Stimulated activated CD8-positive, alpha-beta memory T cell treated with anti-CD3 and anti-CD28 coated beads, Interleukin-2, amount 100 ng/mL, for 1 hour (primary cell): ENCODE results near the gene KCNMA1.
"Not testable (repeated sequence)": the region's sequence is repeated elsewhere in the genome, so short reads cannot be mapped to it uniquely, and the experiment has no call there.

ENCODE experiments used
- DNase-seq, 2 donors: peaks; one replicate each; pipeline ENCODE4 v3.0.0-alpha.2; 2020; ENCODE audit warnings: low read depth in 2 of 2

Gene KCNMA1

DNA sequence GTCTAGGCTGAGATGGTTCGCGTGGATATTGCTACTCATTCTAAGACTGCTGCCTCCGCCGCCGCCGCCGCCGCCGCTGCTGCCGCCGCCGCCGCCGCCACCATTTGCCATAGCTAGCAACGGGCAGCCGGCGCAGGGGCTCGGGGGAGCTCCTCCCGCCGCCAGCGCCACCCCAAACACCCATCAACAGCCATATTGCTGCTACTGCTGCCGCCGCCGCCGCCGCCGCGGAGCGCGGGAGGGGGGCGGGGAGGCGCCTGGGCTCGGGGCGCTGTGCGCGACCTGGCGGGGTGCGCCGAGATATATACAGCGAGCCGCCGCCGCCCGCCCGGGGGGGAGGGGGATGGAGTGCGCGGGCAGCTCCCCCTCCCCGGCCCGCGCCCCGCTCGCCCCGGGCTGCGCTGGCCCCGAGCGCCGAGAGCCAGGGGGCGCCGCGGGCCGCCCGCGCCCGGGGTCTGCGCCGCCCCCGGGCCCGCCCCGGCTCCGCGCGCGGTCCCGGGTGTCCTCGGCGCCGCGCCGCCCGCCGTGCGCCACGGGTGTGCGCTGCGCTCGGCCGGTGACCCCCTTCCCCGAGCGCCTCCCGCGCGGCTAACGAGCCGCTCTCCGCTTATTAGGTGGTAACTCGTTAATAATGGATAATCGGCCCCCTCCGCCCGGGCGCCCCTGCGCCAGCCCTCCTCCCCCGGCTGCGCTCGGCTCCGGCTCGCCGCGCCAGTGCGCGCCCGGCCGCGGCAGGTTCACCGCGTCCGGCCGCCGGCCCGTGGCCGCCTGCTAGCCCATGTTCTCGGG is at the start of gene KCNMA1:
TSS of gene KCNMA1 (minus strand) at position 277 of the 789 bp plus-strand sequence.
- DNase-seq, result no peak

DNA sequence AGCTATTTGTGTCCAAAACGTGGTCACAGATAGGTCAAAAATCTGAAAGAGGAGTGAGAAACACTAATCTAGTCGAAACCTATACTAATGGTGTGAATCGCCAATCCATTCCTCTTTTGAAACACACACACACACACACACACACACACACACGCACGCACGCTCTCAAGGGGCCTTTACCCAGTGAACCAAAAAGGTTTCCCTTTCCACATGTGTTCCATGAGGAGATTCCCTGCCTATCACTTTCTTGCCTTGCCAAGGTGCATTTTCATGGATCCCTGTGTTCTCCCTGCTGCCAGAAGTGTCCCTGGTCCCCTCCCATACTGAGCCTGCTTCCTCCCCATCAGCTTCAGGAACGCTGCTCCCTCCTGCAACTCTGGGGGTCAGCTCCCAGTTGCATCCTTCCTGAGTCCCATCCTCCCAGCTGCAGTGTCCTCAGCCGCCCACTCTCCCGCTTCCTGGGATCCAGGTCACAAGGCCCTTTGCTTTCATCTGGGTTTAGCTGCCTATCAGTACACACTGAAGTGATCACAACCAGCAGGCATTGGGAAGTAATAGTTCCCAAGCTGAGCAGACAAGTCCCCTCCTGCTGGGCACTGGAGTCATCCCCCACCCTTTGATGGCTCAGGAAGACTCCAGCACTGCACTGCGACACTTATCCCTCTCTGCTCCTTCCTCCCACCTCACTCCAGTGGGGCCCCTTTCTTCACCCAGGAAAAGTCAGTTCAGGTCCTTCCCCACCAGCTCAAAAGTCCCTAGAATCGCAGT is 49.2 kb upstream of the KCNMA1 start:
- no peak for DNase-seq

DNA sequence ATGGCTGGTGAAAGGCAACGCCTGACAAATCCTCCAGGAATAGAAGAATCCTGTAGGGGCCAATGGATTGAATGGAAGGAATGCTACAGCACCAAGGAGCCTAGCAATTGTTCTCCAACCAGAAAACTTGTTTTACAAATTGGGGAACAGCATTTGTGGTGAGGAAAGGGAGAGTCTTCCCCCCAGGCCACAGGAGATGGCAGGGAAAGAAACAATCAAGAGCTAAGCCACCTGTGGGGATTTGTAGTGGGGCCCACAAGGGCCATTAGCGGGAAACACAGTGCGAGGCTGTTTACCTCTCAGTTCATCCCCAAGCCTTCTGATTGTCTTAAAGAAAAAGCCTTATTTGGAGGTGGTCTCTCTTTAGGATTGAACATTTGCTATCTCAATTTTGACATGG is 48.5 kb upstream of the KCNMA1 start:
- DNase-seq, result no peak

DNA sequence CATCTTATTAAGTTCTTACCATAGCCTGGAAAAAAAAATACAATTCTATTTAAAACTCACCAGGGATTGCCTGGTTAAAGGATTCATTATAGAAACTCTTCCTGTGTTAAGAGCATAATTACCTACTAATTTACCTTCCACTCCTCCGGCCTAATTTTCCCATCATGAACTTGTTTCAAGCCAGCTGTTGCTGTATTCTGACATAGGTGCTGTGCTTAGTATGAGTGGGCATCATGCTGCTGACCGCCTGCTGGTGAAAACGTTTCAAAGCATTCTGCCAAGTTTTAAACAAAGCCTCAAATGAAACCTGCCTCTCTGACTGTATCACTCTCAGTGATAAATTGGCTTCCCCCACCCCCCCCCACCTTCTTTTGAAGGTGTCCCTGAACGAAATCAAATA is 47.8 kb upstream of the KCNMA1 start:
- DNase-seq, result no peak

GRCh38 chr10:77683088-77683432 is 45.5 kb upstream of the KCNMA1 start:
- DNase-seq, result not testable (repeated sequence)

DNA sequence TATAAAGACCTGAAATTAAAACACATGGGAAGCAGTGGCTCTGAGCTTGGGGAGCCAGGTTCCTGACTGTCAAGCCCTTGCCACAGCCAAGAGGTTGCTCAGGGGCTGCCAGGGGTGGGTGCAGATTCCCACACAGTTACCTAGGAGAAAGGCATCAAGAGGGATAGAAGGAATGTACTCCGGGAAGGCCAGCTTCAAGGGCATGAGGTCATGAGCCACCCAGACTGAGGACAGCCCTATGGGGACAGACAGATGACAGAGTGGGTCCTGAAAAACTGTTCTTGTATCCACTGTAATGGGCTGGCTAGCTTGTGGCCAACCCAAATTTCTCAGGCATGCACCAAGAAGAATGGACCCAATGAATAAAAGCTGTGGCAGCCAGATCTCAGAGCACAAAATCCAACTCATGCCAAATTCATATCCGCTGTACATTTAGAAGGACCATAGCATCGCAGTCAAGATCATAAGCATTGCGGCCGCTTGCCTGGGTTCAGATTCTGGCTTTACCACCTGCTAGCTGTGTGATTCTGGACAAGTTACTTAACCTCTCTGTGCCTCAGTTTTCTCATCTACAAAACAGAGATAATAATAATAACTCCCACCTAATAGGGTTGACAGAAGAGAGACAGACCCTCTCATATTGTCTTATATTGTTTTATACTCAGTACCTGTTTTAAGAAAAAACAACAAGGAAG is 44.9 kb upstream of the KCNMA1 start:
- DNase-seq, result no peak

DNA sequence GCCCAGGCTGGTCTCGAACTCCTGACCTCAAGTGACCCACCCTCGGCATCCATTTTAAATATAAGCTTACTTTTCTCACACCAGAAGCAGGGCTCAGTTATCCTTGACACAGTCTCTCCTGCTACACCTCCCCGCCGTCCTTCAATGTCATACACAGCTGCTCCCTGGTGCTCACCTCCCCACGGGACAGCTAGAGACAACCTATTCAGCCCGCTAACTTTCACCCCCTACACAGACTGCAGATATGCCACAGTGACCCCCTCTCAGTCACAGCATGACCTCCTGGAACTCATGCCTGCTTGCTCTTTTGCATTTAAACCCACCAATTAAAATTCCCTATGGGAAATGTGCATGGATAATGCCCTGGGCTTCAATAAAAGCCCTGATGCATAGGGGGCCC is 44.2 kb upstream of the KCNMA1 start:
- no peak for DNase-seq

- DNase-seq, result no peak
These were observed 43.2 kb upstream of the KCNMA1 start for GRCh38 chr10:77680811-77681210.

GRCh38 chr10:77680065-77680464 is 42.5 kb upstream of the KCNMA1 start:
- DNase-seq, result no peak

DNA sequence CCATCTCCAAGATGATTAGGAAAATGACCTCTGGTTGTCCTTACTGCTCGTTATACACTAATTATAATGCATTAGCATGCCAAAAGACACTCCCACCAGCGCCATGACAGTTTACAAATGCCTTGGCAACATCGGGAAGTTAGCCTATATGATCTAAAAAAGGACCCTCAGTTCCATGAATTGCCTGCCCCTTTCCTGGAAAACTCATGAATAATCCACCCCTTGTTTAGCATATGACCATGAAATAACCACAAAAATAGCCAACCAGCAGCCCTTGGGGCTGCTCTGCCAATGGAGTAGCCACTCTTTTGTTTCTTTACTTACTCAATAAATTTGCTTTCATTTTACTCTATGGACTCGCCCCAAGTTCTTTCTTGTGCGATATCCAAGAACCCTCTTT is 41.6 kb upstream of the KCNMA1 start:
- DNase-seq, result no peak

GRCh38 chr10:77678146-77678545 is 40.5 kb upstream of the KCNMA1 start:
- DNase-seq, result no peak

GRCh38 chr10:77675347-77675746 is 37.7 kb upstream of the KCNMA1 start:
- no peak for DNase-seq

DNA sequence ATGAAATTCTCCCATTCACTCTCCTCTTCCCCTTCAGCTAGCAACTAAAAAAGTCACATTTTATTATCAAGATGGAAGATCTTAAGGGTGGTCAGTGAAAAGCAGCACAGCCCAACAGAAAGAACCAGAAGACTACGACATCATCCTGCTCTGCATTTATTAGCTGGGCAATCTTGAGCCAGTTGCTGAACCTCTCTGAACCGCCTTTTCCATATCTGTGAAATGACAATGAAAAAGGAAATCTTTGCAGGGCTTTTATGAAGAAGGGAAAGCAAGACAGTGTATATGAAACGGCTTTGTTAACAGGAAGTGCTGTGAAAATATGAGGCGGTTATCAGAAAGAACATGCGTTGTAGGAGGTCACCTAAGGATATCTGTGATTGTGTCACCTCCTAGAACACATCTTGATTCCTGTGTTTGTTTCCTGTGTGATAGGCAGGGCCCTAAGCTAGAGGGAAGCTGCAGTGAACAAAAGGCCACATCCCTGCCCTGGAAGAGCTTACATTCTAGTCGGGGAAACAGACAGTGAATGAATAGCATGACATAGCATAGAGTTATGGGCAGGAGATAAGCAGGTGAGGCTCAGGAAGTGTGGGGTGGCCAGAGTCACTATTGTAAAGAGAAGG is 36.0 kb upstream of the KCNMA1 start:
- DNase-seq, result no peak

DNA sequence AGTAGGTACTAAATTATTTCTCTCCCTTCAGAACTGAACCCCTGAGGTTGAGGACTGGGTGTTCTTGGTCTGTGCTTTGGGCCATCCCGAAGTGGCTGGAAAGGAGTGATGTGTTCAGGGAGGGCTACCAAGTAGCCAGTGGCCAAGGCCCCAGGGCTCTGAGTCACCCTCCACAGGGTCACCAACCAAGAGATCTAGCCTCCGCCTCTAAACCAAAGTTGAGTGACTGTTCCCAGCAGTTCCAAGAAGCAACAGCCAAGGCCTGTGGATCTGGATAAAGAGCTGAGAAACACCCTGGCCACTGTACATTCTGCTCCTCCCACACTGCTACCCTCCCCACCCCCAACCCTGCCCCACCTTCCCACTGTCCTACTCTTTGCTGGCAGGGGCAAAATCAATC is 35.5 kb upstream of the KCNMA1 start:
- DNase-seq, result no peak

GRCh38 chr10:77671594-77672252 is 34.1 kb upstream of the KCNMA1 start:
- DNase-seq, result no peak

DNA sequence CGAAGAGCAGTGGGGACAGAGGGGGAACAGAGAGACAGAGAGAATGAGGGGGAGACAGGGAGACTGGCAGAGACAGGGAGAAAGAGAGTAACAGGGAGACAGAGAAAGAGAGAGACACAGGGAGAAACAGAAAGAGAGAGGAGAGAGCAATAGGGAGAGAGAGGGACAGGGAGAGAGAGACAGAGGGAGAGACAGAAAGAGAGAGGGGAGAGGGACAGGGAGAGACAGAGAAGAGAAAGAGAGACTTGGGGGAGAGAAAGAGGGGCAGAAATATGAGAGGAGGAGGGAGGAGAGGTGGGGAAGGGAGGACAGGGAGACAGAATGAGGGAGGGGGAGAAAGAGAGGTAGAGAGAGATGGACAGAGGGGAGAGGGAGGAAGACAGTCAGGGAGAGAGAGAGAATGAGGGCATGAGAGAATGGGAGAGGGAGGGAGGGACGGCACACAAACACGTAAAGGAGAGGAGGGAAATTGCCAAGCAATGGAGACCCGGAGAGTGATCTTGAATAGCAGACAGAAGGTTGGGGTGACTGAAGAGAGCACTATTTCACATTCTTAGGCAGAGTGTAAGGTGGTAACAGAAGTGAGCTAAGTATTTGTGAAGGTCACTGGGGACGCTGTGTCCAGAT is 33.3 kb upstream of the KCNMA1 start:
- DNase-seq, result no peak

- no peak for DNase-seq
These were observed 32.3 kb upstream of the KCNMA1 start for GRCh38 chr10:77669892-77670291.

- DNase-seq, result no peak
These were observed 30.1 kb upstream of the KCNMA1 start for GRCh38 chr10:77667426-77668324.

DNA sequence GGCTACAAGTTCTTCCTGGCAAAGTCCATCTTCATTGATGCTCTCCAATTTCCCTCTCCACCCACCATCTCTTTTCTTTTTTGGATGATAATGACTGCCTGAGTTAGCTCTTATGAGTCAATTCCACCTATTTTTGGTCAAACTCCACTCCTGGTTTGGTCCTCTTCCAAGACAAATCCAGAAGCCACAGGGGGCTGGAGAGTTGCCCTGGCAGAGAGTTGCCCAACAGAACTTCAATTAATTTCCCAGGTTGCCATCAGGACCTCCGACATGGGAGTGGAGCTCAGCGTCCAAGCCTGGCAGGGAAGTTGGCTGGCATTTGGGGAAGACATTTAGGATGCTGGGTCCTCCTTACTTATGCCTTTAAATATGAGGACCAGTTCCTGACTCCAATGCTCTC is 29.2 kb upstream of the KCNMA1 start:
- DNase-seq, result no peak

DNA sequence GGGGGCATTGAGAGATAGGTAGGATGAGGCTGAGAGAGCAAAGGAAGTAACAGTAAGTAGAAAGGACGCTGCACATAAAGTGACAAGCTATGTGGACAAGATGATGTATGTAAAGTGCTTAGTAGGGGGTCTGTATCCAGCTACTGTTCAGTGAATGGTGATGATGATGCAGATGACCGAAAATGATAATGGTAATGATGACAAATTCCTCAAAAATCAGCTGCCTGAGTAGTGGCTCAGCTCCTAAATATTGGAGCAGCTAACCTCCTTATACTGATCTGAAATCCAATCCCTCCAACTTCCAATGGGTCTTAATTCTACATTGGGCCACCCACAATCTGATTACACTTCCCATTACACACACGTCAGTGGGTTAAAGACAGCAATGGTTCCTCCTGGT is 27.1 kb upstream of the KCNMA1 start:
- DNase-seq, result no peak
